Measurements from ENCODE around the gene PRKAA1.
A peak's percentile ranks its signal among the peaks of the same experiment; 100 is the strongest.
"Not testable (repeated sequence)": the region's sequence is repeated elsewhere in the genome, so short reads cannot be mapped to it uniquely, and the experiment has no call there.

PRKAA1 gene

GRCh38 chr5:40722497-40722911, 75.7 kb downstream of the PRKAA1 start:
- DNase-seq (ENCODE audit: low read depth): not testable (repeated sequence)

GRCh38 chr5:40720069-40720468, 78.1 kb downstream of the PRKAA1 start:
- DNase-seq (ENCODE audit: low read depth): no peak

- DNase-seq (ENCODE audit: low read depth): peak; percentile 56
These were observed 80.9 kb downstream of the PRKAA1 start for GRCh38 chr5:40717281-40717680.

- no peak for DNase-seq (ENCODE audit: low read depth)
These were observed 81.6 kb downstream of the PRKAA1 start for GRCh38 chr5:40716590-40716989.

GRCh38 chr5:40716000-40716399, 82.2 kb downstream of the PRKAA1 start:
- DNase-seq (ENCODE audit: low read depth): peak; percentile 10

- DNase-seq (ENCODE audit: low read depth): no peak
These were observed 84.2 kb downstream of the PRKAA1 start for GRCh38 chr5:40714001-40714400.

DNA sequence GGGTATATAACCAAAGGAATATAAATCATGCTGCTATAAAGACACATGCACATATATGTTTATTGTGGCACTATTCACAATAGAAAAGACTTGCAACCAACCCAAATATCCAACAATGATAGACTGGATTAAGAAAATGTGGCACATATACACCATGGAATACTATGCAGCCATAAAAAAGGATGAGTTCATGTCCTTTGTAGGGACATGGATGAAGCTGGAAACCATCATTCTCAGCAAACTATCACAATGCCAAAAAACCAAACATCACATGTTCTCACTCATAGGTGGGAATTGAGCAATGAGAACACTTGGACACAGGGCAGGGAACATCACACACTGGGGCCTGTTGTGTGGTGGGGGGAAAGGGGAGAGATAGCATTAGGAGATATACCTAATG, 87.6 kb downstream of the PRKAA1 start:
- not testable (repeated sequence) for DNase-seq (ENCODE audit: low read depth)
